Cortex of kidney (tissue), 1 donor: Measurements from ENCODE around the gene LRMDA.

Experiments used
- DNase-seq: peaks from one replicate; lab custom pipeline; 2025; lab: John Stamatoyannopoulos, UW

Gene LRMDA

DNA sequence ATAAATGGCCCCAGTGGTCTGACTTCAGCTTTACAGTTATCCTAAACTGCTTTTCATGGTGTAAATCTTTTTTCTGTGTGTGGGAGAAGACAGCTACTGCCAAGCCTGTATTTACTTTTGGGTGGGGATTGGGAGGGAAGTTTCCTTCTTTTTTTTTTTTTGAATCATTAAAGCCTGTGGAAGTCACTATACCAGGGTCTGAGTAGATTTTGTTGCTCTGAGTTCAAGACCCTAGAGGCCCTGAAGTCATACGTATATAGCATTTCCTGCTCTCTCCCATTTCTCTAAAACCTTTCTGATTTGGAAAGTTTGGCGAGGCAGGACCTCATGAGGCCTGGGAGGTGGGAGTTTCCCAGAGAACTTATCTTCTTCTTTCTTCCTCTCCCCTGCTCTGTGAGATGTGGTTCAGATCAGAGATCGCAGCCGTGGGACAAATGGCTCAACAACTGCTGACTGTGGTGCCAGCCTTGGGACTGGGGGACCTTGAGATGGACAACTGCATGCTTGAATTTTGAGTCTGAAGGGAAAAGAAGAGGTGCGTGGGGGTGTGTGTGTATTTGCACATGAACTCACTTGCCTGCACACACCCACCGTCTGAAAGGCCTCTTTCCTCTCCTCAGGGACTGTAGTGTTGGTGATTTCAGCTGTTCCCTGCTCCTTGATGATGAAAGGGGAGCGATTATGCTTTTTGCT, 18.1 kb downstream of the LRMDA start:
- no peak for DNase-seq

DNA sequence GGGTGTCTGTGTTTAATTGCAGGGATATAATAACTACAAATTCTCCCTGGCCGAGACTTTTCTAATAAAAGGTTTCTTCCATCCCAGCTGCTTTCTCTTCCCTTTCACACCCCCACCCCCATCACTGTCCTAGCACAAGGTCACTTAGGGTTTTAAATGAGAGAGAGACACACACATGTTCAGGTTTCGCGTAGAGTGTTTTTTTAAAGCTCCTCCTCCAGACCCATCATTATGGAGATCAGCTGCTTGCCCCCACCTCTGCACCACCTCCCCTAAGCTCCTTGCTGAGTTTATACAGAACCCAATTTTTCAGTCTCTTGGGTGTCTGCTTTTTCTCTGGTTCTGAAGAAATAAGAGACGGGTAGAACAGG, 18.6 kb downstream of the LRMDA start:
- DNase-seq: no peak

DNA sequence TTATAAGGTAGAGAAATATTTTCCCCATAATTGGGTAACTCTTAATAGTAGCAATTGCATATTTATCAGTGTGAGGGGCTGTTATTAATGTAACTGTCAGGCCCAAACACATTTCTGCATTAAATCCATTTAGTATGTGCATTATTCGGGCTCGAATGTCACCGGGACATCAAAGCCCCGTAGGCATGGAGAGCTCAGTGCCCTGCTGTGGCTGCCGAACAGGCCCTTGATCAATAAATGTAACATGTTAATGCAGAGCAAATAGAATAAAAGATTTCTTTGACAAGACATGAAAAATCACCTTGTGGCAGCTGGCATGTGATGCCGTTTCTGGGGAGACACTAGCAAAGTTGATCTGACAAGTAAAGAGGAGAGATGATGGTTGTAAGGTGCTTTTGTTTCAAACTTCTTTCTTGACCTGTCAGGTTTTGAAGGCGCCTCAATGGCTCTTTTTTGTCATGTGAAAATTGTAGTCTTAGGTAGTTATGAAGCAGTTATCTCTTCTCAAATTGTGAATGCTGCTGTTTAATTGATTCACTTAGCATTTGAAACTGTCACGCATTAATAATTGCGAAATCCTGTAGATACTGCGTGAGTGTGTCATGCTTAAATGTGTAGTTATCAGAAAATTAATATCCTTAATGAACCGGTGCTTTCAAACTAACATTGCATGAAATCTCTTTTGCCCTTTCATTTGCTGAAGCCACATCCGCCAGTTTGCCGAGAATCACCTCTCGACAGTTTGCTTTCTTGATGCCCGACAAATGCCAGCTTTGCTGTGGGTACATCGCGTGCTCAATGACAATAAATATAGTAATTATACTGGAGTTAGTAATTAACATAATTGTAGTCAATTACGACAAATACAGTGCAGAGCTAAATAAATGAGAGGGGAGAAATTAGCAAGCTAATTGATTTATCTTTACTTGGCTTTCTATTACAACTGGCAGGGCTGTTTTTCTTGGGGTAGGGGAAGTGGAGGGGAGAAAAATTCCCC, 19.5 kb downstream of the LRMDA start:
- DNase-seq: no peak

DNA sequence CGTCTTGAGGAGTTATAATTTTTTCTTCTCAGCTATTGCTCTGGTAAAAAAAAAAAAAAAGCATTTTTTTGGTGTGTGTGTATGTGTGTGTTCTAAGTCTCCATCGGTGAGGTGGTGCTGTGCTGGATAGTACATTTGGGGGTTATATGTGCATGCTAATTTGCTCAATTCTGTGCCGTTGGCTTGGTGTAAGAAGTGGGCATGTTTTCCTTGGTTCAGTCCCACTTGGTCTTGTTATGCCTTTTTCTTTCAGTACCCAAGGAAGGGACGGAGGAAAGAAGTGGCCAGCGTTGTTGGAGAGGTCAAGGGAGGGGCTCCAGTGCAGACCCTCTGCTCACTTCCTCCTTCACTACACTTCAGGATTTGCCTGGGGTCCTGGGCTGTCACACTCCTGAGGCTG, 20.4 kb downstream of the LRMDA start:
- DNase-seq: no peak

DNA sequence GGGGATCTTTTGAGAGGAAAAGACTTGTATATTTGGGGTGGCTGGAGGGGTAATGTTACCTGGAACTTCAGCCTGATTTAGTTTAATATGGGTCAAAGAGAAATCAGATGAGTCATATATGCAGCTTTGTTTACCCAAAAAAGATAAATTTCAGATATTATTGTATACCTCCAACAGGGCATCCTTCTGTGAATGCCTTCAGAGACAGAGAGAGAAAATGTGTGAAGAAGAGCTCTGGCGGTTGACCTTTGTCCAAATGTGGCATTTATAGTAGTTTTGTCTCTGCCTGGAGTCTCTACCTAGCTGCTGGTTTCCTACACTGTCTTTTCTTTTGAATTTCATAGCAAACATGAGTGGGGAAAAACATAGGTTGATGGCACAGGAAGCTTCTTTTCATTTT, 21.6 kb downstream of the LRMDA start:
- no peak for DNase-seq

DNA sequence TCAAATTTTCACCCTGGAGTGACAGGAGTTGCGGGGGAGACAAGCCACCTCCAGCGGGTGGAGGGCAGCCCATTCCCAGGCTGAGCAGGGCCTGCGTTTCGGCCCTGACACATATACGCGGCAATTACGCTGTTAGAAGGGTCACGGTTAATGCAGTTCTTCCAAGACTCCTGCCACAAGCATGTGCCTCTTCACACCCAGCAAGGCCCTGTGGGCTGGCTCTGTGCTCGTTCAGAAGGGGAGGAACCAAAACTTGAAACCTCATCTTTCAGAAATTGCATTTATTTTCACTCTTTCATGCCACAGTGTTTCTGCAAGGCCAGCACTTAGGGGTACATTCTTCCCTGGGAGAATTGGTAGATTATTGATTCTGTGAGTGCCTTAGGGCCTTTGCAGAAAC, 24.7 kb downstream of the LRMDA start:
- DNase-seq: no peak

DNA sequence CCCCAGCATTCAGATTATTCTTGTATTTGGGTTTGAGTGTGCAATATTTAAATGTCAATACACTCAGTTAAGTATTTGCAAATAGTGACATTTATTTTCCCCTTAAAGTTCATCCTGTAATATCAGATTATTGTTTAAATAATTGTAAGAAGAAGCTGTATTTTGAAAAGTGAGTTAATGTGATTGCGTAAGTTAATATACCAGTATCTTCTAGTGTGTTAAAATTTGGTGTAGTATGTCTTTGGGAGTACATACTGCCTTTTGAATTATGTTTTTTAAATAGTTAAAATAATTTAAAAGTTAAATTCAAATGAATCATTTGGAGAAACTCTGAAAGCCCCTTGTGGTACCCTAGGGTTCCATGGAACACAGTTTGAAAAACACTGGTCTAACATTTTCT, 28.6 kb downstream of the LRMDA start:
- DNase-seq: no peak

DNA sequence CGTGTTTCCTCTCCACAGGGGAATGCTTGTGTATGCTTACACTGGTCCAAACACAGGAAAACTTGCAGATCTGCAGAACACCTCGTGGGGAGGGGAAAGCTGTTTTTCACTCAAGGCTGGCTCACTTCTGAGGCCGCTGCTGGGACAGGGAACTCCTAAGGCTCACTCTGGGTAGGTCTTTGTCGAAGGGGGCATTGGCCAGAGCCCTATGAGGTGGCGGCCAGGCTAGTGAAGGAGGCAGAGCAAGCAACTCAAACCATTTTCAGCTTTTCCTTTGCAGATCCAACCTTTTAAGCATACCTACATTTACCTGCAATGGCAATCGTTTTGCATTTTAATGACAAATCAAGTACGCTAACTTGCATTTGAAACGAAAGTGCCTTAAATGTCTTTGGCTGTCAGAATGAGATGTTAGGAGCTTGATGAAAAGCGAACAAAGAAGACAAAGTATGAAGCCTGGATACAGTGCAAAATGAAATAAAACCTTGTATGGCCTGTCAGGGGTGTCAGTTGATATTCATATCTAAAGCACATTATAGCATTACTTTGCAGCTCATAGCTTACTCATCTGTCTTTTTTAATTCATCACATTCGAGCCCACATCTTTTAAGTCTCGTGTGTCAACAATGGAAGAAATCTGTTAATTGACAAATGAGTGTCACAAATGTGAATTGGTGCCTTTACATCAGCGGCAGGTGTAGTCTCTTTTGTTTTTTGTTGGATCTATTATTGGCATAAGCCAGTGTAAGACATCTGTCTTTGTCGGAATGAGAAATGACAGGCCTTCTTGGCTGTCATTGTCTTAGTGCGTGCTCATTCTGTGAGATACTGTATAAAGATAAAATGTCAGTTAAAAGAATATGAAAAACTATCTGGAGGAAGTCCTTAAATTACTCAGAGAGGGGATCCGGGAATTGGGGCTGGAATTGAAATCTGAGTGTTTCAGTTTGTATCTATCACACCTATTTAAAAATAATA, 30.5 kb downstream of the LRMDA start:
- no peak for DNase-seq

DNA sequence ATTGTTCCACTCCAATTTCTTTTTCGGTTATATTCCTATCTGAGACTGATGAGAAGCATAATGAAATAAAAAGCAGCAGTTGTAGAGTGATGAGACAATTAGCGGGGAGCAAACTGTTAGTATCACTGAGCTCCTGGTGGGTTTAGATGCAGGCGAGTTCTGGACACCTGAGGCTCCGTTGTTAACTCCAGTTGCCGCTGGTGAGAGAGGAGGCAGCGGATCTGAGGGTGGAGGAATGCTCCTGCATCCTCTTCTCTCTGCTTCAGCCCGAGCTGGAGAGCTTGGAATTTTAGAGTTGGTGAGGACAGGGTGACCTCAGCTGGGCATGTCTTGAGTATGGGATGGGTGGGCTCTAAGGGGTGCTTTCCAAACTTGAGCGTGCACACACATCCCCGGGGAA, 31.4 kb downstream of the LRMDA start:
- no peak for DNase-seq

DNA sequence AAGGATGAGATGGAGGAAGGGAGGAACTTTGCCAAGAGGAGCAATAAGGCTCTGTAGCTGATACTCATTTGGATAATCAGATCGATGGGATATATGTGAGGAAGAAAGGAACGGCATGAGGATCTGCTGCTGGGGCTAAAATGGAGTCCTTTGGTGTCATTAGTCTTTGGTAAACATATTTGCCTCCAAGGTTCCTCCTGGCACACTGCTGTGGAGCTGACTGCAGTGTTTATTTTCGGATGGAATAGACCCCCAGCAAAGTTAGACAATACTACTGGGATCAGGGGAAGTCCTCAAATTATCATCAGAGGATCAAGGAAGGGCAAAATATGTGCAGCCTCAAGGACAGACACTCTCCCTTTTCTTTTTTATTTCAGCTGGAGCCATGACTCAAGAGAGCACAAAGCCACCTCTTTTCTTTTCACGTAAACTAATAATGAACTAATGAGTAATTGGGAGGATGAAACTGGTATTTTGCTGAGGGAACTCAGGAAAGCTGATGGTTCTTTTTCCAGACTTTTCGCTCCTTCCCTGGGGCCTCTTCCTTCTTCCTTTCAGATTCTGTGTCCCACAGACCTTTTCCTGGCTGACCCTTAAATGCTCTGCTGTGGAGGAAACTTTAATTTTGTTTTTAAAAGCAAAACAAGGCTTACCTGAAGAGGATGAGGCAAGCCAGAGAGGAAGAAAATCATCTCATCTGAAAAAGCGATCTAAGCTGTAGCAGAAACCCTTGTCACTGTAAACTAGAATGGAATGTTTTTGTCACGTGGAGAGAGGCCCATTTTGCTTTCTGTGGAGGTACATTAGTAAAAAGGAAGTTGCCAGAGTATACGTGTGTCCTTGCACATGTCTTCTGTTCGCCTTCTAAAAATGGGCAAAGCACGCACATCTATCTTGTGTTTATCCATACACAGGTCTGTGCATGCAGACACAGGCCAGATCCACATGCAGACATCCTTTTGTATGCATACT, 33.3 kb downstream of the LRMDA start:
- no peak for DNase-seq

DNA sequence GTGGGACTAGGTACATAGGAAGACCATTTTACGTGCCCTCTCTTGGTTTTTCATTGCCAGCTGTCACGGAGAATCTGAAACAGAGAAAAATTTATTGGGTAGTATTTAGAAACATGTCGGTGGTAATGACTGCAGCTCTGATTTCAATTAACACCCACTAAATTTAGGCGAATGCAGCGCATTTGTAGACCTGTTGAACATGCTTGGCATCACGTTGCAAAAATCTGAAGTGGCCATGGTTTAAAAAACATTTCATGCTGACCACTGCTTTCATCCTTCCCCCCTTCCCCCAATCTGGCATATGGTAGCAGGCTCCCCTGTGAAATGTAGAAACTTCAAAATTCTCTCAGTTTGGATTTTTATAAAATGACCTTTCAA, 34.0 kb downstream of the LRMDA start:
- no peak for DNase-seq

DNA sequence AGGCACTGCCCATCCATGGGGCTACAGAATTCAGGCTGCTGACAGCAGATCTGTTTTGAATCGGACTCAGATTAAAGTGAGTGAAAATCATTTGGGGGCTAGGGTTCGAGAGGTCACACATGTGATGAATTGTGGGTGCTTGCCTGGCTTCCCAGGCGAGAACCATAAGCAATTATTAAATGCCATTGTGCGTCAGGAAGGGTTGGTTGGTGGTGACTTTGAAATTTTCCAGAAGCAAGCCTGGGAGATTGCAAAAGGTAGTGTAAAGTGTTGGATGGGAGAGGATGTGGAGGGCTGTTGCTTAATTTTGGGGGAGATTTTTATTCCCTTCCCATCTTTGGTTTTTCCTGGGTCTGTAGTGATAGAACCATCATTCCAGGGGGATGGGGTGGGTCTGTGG, 34.6 kb downstream of the LRMDA start:
- no peak for DNase-seq

DNA sequence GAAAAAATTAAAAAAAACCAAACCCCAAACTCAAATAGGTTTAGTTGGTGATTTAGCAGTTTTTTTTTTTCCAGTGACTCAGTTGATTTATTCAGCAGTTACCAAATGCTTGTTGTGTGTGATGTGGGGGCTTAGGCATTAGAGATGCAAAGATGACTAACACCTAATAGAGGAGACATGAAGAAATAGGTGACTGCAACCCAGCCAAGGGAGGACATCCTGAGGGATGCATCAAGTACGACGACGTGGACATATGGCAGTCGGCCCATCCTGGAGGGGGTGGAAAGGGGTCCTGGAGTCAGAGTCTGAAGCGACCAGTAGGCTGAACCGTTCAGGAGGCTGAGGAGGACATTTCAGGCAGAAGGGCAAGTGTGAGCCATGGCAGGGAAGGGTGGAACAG, 35.5 kb downstream of the LRMDA start:
- DNase-seq: no peak

DNA sequence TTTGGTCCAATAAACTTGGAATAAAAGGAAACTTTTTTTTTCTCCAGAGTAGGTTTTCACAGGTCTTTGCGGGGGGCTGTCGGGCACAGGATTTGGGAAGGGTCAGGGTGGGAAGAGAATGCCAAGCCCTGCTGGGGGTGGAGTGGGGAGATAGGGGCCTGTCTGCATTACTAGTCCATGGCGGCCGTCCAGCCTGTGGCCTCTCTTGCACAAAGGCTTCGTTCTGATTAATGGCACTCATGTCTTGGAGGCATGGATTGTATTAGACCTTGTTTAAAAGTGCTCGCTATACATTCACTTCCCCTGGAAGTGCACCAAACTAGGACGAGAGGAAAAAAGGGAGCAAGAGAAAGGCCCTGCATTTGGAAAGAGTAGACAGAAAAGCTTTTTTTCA, 37.2 kb downstream of the LRMDA start:
- no peak for DNase-seq

DNA sequence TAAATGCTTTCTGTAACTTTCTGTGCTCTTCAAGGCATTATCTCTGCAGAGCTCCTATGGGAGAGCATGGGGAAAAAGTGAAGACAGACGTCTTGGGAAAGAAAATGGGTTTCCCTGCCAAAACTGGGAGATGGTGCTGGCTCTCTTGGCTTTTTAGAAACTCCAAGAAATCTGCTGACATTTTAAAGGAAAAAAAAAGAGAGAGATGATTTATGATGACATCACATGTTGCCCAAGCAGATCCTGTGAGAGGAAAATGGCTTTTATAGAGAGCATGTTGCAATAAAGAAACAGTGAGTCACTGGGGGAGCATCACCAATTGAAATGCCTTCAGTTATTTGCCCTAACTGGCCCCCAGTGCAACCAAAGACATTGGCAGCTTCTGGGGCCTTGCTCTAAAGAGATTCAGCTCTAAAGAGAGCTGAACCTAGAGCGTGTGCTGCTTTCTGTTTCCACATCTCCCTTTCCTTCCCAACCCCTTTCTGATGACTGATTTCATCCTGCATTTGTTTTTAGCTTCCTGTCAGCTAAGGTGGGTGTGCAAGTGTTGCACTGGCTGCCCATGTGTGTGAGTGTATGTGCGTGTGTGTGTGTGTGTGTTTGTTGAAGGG, 37.7 kb downstream of the LRMDA start:
- no peak for DNase-seq

DNA sequence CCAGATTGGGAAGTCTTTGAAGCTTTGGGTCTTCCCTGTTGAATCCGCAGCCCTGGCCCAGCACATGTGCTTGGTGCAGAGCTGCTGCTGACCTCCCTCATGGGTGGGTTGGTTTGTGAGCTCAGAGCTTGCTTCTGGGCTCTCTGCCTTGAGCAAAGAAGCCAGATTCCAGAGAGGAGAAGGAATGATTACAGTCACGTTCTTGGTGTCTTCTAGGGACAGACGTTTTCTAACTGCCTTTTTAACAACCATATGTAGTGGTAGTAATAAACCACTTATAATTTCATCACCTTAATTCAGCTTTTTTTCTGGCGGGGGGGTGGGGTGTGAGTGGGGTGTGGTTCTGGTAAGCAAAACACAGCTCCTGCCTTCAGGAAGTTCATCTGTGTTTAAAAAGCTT, 39.5 kb downstream of the LRMDA start:
- no peak for DNase-seq

DNA sequence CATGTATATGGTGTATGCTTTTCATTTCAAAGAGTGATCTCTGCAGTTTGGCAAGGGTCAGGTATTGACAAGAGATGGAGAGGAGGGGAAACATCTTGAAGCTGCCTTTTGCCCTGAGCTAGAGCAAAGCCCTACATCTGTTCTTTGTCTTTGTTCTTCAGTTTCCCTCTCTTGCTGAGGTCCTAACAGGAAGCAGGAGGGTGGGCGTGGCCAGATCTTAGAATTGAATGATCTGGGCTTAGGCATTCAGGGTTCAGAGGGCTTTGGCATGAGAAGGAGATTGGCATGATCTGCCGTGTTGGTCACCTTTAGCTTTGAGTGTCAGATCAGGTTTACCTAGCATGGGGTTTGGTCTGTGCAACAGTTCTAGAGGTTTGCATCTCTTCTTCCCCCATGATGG, 41.3 kb downstream of the LRMDA start:
- DNase-seq: no peak

DNA sequence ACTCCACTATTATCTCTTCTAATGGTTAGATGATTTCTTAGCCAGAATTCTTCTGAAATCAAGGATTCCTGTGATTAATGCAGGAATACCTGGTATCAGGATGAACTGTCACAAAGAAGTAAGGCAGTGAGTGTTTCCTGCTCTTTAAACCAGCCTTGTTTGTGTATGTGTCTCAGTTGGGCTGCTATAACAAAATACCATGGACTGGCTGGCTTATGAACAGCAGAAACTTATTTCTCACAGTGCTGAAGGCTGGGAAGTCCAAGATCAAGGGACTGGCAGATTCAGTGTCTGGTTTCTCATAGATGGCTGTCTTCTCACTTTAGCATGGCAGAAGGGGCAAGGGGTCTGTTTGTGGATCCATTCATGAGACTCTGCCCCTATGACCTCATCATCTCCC, 42.7 kb downstream of the LRMDA start:
- DNase-seq: no peak

DNA sequence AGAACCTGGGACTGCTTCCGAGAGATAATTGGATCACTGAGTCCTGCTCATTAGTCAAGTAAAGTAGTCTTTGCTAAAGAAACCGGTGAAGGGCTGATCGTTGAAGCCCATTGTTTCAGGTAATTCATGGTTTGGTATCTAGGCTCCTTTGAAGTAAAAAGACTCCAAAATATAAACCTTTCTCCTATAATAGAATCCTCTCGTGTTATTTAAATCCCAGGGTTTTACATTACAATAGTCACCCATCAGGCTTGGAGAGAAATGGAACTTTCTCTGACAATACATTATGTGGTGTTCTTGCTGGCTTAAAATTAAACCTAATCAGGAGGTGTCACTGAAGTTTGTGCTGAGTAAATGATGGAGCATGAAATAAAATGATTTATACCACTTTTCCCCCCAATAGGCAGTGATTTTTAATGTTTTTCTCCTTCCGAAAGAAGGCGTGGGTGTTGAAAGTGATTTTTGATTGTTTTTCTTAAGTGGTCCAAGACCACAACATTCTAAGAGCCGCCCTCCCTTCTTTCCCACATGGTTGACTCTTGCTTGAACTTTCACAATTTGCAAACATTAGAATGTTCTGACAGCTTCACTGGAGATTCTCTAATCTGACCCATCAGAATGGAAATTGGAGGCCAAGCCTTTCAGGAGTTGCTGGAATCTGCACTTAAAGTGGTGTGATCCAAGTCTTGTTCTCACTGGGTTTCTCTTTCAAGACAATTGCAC, 44.2 kb downstream of the LRMDA start:
- no peak for DNase-seq

DNA sequence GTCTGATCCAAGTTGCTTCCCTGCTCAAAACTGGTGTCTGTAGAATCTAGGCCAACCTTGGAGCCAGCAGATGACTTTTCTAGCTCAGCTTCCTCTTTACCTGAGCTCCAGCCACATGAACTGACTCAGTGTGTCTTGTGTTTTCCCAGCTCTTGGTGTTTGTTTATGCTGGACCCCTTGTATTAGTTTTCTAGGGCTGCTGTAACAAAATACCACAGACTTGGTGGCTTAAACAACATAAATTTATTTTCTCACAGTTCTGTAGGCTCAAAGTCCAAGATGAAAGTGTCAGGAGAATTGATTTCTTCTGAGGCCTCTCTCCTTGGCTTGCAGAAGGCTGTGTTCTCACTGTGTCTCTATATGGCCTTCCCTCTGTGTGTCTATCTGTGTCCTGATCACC, 45.1 kb downstream of the LRMDA start:
- DNase-seq: no peak
